Inflammatory macrophage treated with lipopolysaccharide for 1 hour (primary cell): ENCODE data around the gene RALY.

ENCODE experiments used
- DNase-seq, 2 donors: peaks; one replicate each; pipeline ENCODE4 v3.0.0-alpha.2; 2020 to 2022

RALY gene

GRCh38 chr20:33993576-33994221 is at the start of gene RALY:
Gene RALY (plus strand): TSS chr20:33993911. CDS start chr20:34072075, 78,164 bp downstream.
- peak; percentile 98 for DNase-seq

- DNase-seq, result no peak
Measured at GRCh38 chr20:33944914-33945313, 48.8 kb upstream of the RALY start.

GRCh38 chr20:33945391-33946081 is 48.2 kb upstream of the RALY start:
- peak; percentile 36 to 72 for DNase-seq

- peak; percentile 66 to 75 for DNase-seq
Measured at GRCh38 chr20:33947709-33948295, 45.9 kb upstream of the RALY start.

- DNase-seq, result no peak
Measured at GRCh38 chr20:33948480-33948879, 45.2 kb upstream of the RALY start.

GRCh38 chr20:33951171-33951570 is 42.5 kb upstream of the RALY start:
- DNase-seq, result no peak

DNA sequence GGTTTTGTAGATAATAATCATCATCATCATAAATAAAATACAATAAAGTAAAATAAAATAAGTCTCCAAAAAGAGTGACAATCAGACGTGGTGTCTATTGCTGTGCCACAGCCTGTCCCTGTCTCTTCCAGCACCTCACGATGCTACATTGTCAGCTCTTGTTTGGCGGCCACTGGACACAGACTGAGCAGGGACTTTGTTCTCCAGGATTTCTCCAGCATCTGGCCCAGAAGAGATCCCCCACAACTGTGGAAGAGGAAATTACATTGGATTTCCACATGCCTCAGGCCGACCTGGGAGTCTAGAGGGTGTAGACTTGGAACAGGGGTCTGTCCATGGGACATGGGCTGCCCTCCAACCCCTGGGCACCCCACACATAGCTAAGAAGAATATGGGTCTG is 39.2 kb upstream of the RALY start:
- DNase-seq, result no peak

DNA sequence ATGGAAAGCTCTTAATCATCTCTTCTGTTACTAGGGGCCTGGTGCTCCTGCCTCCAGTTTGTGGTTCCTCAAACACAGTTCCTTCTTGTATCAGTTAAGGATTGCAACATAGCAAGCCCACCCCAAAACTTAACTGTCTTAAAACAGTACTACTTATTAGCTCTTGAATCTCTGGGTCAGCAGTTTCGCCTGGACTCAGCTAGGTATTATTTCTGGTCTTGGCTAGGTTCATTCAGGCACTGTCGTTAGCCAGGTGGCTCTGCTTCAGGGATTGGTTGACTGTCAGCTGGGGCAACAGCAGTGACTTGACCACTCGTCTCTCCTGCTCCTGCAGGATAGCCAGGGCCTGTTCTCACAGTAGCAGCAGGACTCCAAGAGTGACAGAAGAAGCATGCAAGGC is 30.0 kb upstream of the RALY start:
- peak in 1 of 2 donors; percentile 9 for DNase-seq

GRCh38 chr20:33964441-33964840 is 29.3 kb upstream of the RALY start:
- DNase-seq, result no peak

- no peak for DNase-seq
Measured at GRCh38 chr20:33967126-33967525, 26.6 kb upstream of the RALY start.

DNA sequence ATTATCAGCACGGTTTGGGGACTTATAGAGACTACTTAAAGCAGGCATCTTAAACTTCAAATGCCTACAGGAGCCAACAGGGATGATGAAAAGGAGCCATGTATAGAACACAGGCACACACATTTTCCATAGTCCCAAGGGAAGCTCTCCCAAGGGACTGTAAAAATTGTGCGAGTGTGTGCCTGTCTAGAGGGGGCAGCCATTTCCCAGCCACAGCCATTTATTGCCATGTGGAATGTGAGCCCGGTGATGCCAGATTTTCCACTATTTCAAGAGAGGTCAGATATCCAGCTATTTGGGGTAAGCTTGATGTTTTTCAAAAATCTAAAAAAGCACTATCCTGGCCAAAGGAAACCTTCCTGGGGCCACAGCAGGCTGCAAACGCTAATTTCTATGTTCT is 24.1 kb upstream of the RALY start:
- DNase-seq, result no peak

GRCh38 chr20:33970229-33970628 is 23.5 kb upstream of the RALY start:
- DNase-seq, result no peak

- peak; percentile 6 to 45 for DNase-seq
Measured at GRCh38 chr20:33971147-33971975, 22.4 kb upstream of the RALY start.

DNA sequence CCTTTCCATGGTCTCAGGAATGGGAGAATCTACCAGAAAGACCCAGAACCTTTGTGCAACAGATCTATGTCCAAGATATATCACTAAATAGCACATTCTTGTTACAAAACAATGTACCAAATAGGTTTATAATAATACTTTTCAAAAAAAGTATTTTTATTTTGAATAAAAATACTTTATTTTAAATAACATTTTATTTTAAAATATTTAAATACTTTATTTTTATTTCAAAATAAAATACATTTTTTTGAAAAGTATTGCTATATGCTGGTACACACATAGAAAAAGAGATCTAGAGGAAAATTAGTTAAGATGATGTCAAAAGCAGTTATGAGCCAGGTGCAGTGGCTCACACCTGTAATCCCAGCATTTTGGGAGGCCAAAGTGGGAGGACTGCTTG is 16.8 kb upstream of the RALY start:
- DNase-seq, result no peak

- no peak for DNase-seq
Measured at GRCh38 chr20:33977535-33977934, 16.2 kb upstream of the RALY start.

- DNase-seq, result no peak
Measured at GRCh38 chr20:33979094-33979493, 14.6 kb upstream of the RALY start.

DNA sequence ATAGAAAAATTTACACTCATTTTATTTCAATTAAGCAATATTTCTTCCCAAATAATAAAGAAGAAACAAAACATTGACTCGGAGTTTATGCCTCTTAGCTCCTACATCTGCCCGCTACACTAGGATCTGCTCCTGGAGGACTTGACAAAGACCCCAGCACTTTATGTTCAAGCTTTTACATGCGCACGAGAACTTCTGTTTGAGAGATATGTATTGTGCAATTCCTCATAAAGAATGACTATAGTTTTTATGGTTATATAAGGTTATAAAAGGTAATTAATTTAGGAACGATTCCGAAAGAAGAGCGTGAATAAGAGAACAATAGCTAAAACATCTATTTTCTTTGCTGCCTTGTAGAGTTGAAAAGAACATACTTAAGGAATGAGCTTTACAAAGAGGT is 12.4 kb upstream of the RALY start:
- no peak for DNase-seq

GRCh38 chr20:33981964-33982363 is 11.7 kb upstream of the RALY start:
- no peak for DNase-seq

DNA sequence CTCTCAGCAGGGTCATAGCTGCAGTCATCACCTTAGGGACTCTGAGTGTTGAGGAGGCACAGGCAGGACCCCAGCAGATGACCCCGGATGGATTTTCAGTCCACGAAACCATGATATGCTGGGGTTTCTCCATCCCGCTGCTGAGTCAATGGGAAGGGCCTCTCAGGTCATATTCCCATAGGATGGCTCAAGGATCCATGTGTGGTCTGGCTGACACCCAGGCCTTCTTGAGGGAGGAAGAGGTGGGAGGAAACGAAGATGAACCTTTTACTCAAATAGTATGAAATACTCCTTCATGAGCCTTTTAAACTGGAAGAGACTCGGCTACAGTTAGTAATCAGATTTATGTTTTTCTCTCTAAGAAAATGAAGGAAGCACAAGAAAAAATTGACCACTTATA is 10.3 kb upstream of the RALY start:
- no peak for DNase-seq

DNA sequence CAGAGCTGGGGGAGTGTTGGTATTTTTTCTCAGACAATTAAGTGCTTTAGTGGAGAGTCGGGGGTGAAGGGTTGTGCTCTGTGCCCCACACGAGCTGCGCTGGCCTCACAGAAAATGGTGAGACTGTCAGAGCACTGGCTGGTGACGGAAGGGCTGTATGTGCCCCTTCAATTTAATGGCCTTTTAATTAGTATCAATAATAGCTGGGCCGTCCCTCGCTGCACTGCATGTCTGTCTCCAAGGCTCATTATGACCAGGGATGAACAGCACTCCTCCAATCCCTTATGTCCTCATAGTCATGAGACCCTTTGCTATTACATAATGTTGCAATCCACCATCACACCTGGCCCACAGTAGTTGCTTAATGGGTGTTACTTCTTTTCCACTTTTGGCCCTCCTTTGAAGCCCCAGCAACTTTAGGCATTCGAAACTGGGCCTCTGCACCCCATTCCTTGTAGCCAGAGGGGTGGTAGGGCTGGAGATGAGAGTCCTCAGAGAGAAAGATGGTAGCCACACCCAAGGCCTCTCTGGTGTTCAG is 9.5 kb upstream of the RALY start:
- no peak for DNase-seq

DNA sequence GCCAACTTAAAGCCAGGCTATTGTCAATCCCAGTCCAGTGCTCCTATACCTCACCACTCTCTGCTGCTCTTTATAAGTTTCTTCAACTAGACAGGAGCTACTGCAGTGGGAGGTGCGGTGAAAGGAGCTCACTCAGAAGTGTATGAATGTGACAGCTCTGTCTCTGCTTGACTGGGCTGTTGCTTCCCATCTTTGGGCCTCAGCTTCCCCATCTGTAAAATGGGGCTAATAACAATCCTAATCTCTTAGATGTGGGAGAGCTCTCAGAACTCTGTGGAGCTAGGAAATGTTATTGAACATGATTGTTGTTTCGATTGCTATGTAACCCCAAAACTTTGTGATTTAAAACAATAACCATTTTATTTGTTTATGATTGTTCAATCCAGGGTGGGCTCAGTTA is 8.4 kb upstream of the RALY start:
- no peak for DNase-seq

DNA sequence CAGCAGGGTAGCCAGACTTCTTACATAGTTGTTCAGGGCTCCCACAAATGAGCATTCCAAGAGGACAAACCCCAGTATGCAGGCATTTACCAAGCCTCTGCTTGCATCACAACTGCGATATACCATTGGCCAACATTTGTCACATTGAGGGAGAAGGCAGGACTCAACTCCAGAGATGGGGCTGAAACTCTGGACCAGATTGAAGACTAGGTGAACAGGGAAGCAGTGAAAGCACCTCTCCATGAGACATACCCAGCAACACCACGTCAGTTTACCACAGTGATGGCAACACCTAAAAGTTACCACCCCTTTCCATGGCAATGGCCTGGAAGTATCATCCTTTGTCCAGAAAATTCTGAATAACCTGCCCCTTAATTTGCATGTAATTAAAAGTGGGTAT is 7.9 kb upstream of the RALY start:
- DNase-seq, result no peak

- DNase-seq, result no peak
Measured at GRCh38 chr20:33986560-33987216, 7.0 kb upstream of the RALY start.
